IMR-90 (cell line): ENCODE measurements around the gene AGTPBP1. TPM values are rescaled to one million over a fixed set of nuclear protein-coding genes. Genes with fewer than 3 reads are reported as not detected.

ENCODE experiments used
- ATAC-seq: fragments of 200-7000 bp; cut with Tn5 transposase; 2 replicates; pipeline ENCODE4 v1.9.1; 2020; ENCODE audit warnings: low read depth, mild to moderate bottlenecking, moderate library complexity
- BruUV-seq: library from RNA; stranded (reverse); fragments of 400-500 nt; replicated peaks from 2 replicates; lab custom pipeline; 2021; lab: Mats Ljungman, UMichigan
- CTCF ChIA-PET: fragments of 300-600 bp; formaldehyde crosslinking; extraction: SDS; loops from one replicate; lab custom pipeline; 2021; ENCODE audit warnings: antibody characterized with exemption; lab: Yijun Ruan, JAX
- POLR2A ChIA-PET: fragments of 300-600 bp; sonication (Branson Sonifier 250); formaldehyde crosslinking; loops from one replicate; lab custom pipeline; 2022; ENCODE audit warnings: antibody characterized with exemption; ENCODE audit not compliant: unreplicated experiment; lab: Charles Lee
- DNase-seq: peaks from one replicate; pipeline ENCODE4 v3.0.0; 2013
- H2AFZ ChIP-seq: replicated peaks from 2 replicates; pipeline ENCODE3; 2013; ENCODE audit warnings: low read length, mild to moderate bottlenecking; ENCODE audit not compliant: poor library complexity
- H2AK5ac ChIP-seq: 2 replicates; pipeline ENCODE4 v1.6.1; 2013; ENCODE audit warnings: low read depth, low read length, inconsistent platforms
- H2AK9ac ChIP-seq: replicated peaks from 2 replicates; pipeline ENCODE3; 2013; ENCODE audit warnings: mild to moderate bottlenecking, low read depth, low read length, moderate library complexity; ENCODE audit not compliant: poor library complexity
- H2BK120ac ChIP-seq: 2 replicates; pipeline ENCODE4 v1.6.1; 2013; ENCODE audit warnings: low read depth, low read length, inconsistent platforms
- H2BK15ac ChIP-seq: 3 replicates; pipeline ENCODE4 v1.6.1; 2013; ENCODE audit warnings: low read depth, low read length, inconsistent platforms
- H2BK20ac ChIP-seq: 2 replicates; pipeline ENCODE4 v1.6.1; 2013; ENCODE audit warnings: low read depth, mild to moderate bottlenecking, inconsistent platforms, low read length, moderate library complexity
- H2BK5ac ChIP-seq: 2 replicates; pipeline ENCODE4 v1.6.1; 2013; ENCODE audit warnings: mild to moderate bottlenecking, low read depth, low read length, inconsistent platforms; ENCODE audit not compliant: poor library complexity, severe bottlenecking
- H3K14ac ChIP-seq: replicated peaks from 2 replicates; pipeline ENCODE4 v1.6.1; 2013; ENCODE audit warnings: low read depth, low read length, inconsistent platforms
- H3K18ac ChIP-seq: 2 replicates; pipeline ENCODE4 v1.6.1; 2013; ENCODE audit warnings: low read depth, low read length, control low read depth
- H3K23ac ChIP-seq: 2 replicates; pipeline ENCODE4 v1.6.1; 2013; ENCODE audit warnings: low read depth, low read length, inconsistent platforms
- H3K27ac ChIP-seq: 2 replicates; pipeline ENCODE4 v1.5.1; 2013; ENCODE audit warnings: mild to moderate bottlenecking, control low read depth, low read length; ENCODE audit not compliant: insufficient read depth
- H3K27me3 ChIP-seq: 2 replicates; pipeline ENCODE4 v1.6.1; 2013; ENCODE audit warnings: low read length; ENCODE audit not compliant: control insufficient read depth, insufficient read depth
- H3K36me3 ChIP-seq: 2 replicates; pipeline ENCODE4 v1.6.1; 2013; ENCODE audit warnings: low read length, mixed read lengths; ENCODE audit not compliant: control insufficient read depth, insufficient read depth
- H3K4ac ChIP-seq: 2 replicates; pipeline ENCODE4 v1.6.1; 2013; ENCODE audit warnings: low read depth, low read length, inconsistent platforms
- H3K4me1 ChIP-seq: 2 replicates; pipeline ENCODE4 v1.6.1; 2013; ENCODE audit warnings: low read length, mixed read lengths; ENCODE audit not compliant: control insufficient read depth, insufficient read depth
- H3K4me2 ChIP-seq: 2 replicates; pipeline ENCODE4 v1.6.1; 2013; ENCODE audit warnings: low read depth, mild to moderate bottlenecking, control low read depth, low read length, moderate library complexity
- H3K4me3 ChIP-seq: 2 replicates; pipeline ENCODE4 v1.5.1; 2013; ENCODE audit warnings: low read depth, mild to moderate bottlenecking, control low read depth, low read length, moderate library complexity; ENCODE audit not compliant: insufficient read depth
- H3K56ac ChIP-seq: 2 replicates; pipeline ENCODE4 v1.6.1; 2013; ENCODE audit warnings: low read length, inconsistent platforms; ENCODE audit not compliant: insufficient read depth; ENCODE audit errors: extremely low read depth
- H3K79me1 ChIP-seq, 2 experiments: 2 replicates each; pipeline ENCODE4 v1.6.1; 2013; ENCODE audit warnings: low read length in 2 of 2, inconsistent platforms in 1 of 2, low read depth in 1 of 2
- H3K9ac ChIP-seq: 2 replicates; pipeline ENCODE4 v1.6.1; 2013; ENCODE audit warnings: low read depth, low read length, control low read depth
- H3K9me1 ChIP-seq: 2 replicates; pipeline ENCODE4 v1.6.1; 2013; ENCODE audit warnings: low read length, inconsistent platforms; ENCODE audit not compliant: insufficient read depth
- H3K9me3 ChIP-seq: 2 replicates; pipeline ENCODE4 v1.6.1; 2013; ENCODE audit warnings: low read length; ENCODE audit not compliant: control insufficient read depth, insufficient read depth
- H4K20me1 ChIP-seq: 2 replicates; pipeline ENCODE4 v1.6.1; 2013; ENCODE audit warnings: low read length, inconsistent platforms; ENCODE audit not compliant: insufficient read depth
- H4K5ac ChIP-seq: 2 replicates; pipeline ENCODE4 v1.6.1; 2013; ENCODE audit warnings: mild to moderate bottlenecking, low read depth, low read length, control low read depth
- H4K8ac ChIP-seq, 2 experiments: 2 replicates each; pipeline ENCODE4 v1.6.1; 2013; ENCODE audit warnings: low read depth in 2 of 2, low read length in 2 of 2, control low read depth in 1 of 2, inconsistent platforms in 1 of 2
- H4K91ac ChIP-seq: 2 replicates; pipeline ENCODE4 v1.6.1; 2013; ENCODE audit warnings: low read depth, low read length, inconsistent platforms; ENCODE audit not compliant: insufficient read depth
- BHLHE40 ChIP-seq: fragments of 150-350 bp; IDR thresholded peaks from 2 replicates; pipeline ENCODE4 v1.6.1; 2016; ENCODE audit warnings: mild to moderate bottlenecking, low read depth, low read length
- CEBPB ChIP-seq: IDR thresholded peaks from 2 replicates; pipeline ENCODE4 v1.6.1; 2012; ENCODE audit warnings: low read depth, low read length, improper control_type of control experiment
- CHD1 ChIP-seq: IDR thresholded peaks from 2 replicates; pipeline ENCODE4 v1.6.1; 2012; ENCODE audit warnings: low read depth, low read length, improper control_type of control experiment
- FOS ChIP-seq: fragments of 150-350 bp; IDR thresholded peaks from 2 replicates; pipeline ENCODE4 v1.6.1; 2016; ENCODE audit warnings: low read depth, low read length
- MAFK ChIP-seq: IDR thresholded peaks from 2 replicates; pipeline ENCODE4 v1.6.1; 2012; ENCODE audit warnings: low read depth, low read length, improper control_type of control experiment
- MAZ ChIP-seq: IDR thresholded peaks from 2 replicates; pipeline ENCODE4 v1.6.1; 2012; ENCODE audit warnings: low read depth, mild to moderate bottlenecking, low read length, improper control_type of control experiment, moderate library complexity, borderline replicate concordance
- MXI1 ChIP-seq: IDR thresholded peaks from 2 replicates; pipeline ENCODE4 v1.6.1; 2012; ENCODE audit warnings: low read depth, mild to moderate bottlenecking, low read length, moderate library complexity, borderline replicate concordance
- NFE2L2 ChIP-seq: fragments of 150-350 bp; IDR thresholded peaks from 2 replicates; pipeline ENCODE4 v1.6.1; 2016; ENCODE audit warnings: low read depth, mild to moderate bottlenecking, low read length
- POLR2A ChIP-seq: IDR thresholded peaks from 2 replicates; pipeline ENCODE4 v1.6.1; 2012; ENCODE audit warnings: mild to moderate bottlenecking, low read depth, low read length
- RAD21 ChIP-seq: IDR thresholded peaks from 2 replicates; pipeline ENCODE4 v1.6.1; 2012; ENCODE audit warnings: low read length, improper control_type of control experiment
- RCOR1 ChIP-seq: IDR thresholded peaks from 2 replicates; pipeline ENCODE4 v1.6.1; 2012; ENCODE audit warnings: mild to moderate bottlenecking, low read length, improper control_type of control experiment; ENCODE audit not compliant: insufficient replicate concordance
- RFX5 ChIP-seq: IDR thresholded peaks from 2 replicates; pipeline ENCODE4 v1.8.0; 2012; ENCODE audit warnings: low read depth, mild to moderate bottlenecking, low read length, moderate library complexity
- SMC3 ChIP-seq: fragments of 150-350 bp; IDR thresholded peaks from 2 replicates; pipeline ENCODE4 v1.6.1; 2016; ENCODE audit warnings: low read depth, mild to moderate bottlenecking, antibody characterized with exemption, low read length, moderate library complexity
- WGBS, 2 experiments: methylation state at CpG; one replicate each; pipeline versions ENCODE4 v1.1.5 to v1.1.7; 2013; ENCODE audit warnings: missing lambda C conversion rate in 2 of 2; ENCODE audit not compliant: insufficient read length in 1 of 2; ENCODE audit errors: extremely low coverage in 2 of 2; 5-methylcytosine and 5-hydroxymethylcytosine counted together
- dilution Hi-C: fragments of 300-500 bp; cut with HindIII; formaldehyde crosslinking; loops from one replicate; pipeline ENCODE4 v1.14.3; 2018; ENCODE audit warnings: low sequenced_read_pairs; ENCODE audit not compliant: unreplicated experiment
- in situ Hi-C: fragments of 300-500 bp; cut with MboI; formaldehyde crosslinking; loops from 3 replicates; pipeline ENCODE4 v1.14.3; 2019; ENCODE audit warnings: low sequenced_read_pairs, inconsistent platforms, mixed read lengths
- intact Hi-C: fragments of 100-400 bp; cut with micrococcal nuclease; formaldehyde crosslinking; loops from 2 replicates; pipeline ENCODE4 v1.10.0; 2022
- polyA plus RNA-seq, 3 experiments: library from polyadenylated mRNA; depleted of rRNA; stranded (reverse); fragments of >200 nt; gene quantifications; 2 replicates each; pipeline ENCODE4 v1.2.3, GENCODE V29; 2012; ENCODE audit warnings: low replicate concordance in 1 of 3
- total RNA-seq: library from RNA; depleted of rRNA; stranded (reverse); fragments of >200 nt; gene quantifications from 2 replicates; pipeline ENCODE4 v1.2.3, GENCODE V29; 2012
- TF ChIP-seq, protein P1 (sequence below): conservative IDR thresholded peaks from 2 replicates; pipeline ENCODE4 v1.5.1; 2012; ENCODE audit warnings: mild to moderate bottlenecking, low read depth, low read length, improper control_type of control experiment
- TF ChIP-seq, protein P2 (sequence below): fragments of 150-350 bp; IDR thresholded peaks from 2 replicates; pipeline ENCODE4 v1.6.1; 2017; ENCODE audit warnings: mild to moderate bottlenecking, antibody characterized with exemption, low read length, low read depth
- TF ChIP-seq, protein P3 (sequence below): fragments of 150-350 bp; IDR thresholded peaks from 2 replicates; pipeline ENCODE4 v1.6.1; 2016; ENCODE audit warnings: low read depth, mild to moderate bottlenecking, low read length, moderate library complexity, borderline replicate concordance

Gene AGTPBP1
- total and polyA plus RNA-seq, 2 of the 4 experiments (the other 2 are of a cell fraction): 3.3 to 9.0 TPM

DNA sequence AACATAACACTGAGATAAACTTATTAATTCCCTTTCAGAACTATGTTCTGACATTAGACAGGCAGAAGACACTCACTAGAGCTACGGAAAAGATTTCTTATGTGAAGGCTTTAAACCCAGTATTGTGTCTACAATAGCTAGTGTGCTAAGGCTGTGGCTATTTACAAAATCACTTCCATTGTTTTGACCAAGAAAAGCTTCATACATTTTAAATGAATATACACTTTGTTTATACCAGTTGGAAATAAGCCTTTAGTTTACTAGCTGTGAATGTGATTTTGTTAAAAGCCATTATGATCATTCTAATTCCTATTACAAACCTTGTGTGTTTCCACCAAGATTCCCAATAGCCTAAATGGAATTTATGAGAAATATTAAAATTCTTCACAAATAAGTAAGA is 83.0 kb downstream of the AGTPBP1 start:
- dilution Hi-C loops (no loop called here), intact Hi-C loops (no loop called here), in situ Hi-C loops (no loop called here)
- CTCF ChIA-PET: no interaction called here
- no TSS peak for BruUV-seq
- Histone ChIP-seq H3K18ac (no peak overlapping the region), H2AK5ac (no peak overlapping the region), H3K9me3 (no peaks in the 10 kb centered on the region), H2BK5ac (no peak overlapping the region), H3K4me3 (no peak overlapping the region), H3K14ac (no peak overlapping the region), H3K27ac (no peak overlapping the region), H3K36me3 (no peaks in the 10 kb centered on the region), H3K27me3 (no peaks in the 10 kb centered on the region), H2BK15ac (no peak overlapping the region), H2AFZ (no peak overlapping the region), H3K56ac (no peak overlapping the region), H3K23ac (no peak overlapping the region), H3K9ac (no peak overlapping the region), H3K4me2 (no peak overlapping the region), H4K91ac (no peak overlapping the region), H4K20me1 (no peaks in the 10 kb centered on the region), H3K79me1 (no peaks in the 10 kb centered on the region), H3K4me1 (no peaks in the 10 kb centered on the region), H4K8ac (no peak overlapping the region), H2BK20ac (no peak overlapping the region), H2AK9ac (no peak overlapping the region), H2BK120ac (no peak overlapping the region), H4K5ac (no peak overlapping the region), H3K4ac (no peak overlapping the region), H3K9me1 (no peaks in the 10 kb centered on the region)
- POLR2A ChIA-PET: no interaction called here
- no peak for ATAC-seq
- DNase-seq: no peak
- WGBS, 2 experiments: no CpG with 5 or more reads among the region's 1 CpG
- TF ChIP-seq NFE2L2: no peak
- TF ChIP-seq, protein P1, sequence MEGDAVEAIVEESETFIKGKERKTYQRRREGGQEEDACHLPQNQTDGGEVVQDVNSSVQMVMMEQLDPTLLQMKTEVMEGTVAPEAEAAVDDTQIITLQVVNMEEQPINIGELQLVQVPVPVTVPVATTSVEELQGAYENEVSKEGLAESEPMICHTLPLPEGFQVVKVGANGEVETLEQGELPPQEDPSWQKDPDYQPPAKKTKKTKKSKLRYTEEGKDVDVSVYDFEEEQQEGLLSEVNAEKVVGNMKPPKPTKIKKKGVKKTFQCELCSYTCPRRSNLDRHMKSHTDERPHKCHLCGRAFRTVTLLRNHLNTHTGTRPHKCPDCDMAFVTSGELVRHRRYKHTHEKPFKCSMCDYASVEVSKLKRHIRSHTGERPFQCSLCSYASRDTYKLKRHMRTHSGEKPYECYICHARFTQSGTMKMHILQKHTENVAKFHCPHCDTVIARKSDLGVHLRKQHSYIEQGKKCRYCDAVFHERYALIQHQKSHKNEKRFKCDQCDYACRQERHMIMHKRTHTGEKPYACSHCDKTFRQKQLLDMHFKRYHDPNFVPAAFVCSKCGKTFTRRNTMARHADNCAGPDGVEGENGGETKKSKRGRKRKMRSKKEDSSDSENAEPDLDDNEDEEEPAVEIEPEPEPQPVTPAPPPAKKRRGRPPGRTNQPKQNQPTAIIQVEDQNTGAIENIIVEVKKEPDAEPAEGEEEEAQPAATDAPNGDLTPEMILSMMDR: no peak
- TF ChIP-seq SMC3: no peak
- no peak for TF ChIP-seq FOS
- TF ChIP-seq MAZ: no peak
- TF ChIP-seq MXI1: no peak
- TF ChIP-seq RFX5: no peak
- no peak for TF ChIP-seq MAFK
- TF ChIP-seq BHLHE40: no peak
- no peak for TF ChIP-seq RAD21
- no peak for TF ChIP-seq CEBPB
- no peak for TF ChIP-seq RCOR1
- no peak for TF ChIP-seq CHD1
- no peak for TF ChIP-seq POLR2A
- TF ChIP-seq, protein P2, sequence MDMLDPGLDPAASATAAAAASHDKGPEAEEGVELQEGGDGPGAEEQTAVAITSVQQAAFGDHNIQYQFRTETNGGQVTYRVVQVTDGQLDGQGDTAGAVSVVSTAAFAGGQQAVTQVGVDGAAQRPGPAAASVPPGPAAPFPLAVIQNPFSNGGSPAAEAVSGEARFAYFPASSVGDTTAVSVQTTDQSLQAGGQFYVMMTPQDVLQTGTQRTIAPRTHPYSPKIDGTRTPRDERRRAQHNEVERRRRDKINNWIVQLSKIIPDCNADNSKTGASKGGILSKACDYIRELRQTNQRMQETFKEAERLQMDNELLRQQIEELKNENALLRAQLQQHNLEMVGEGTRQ: no peak
- TF ChIP-seq, protein P3, sequence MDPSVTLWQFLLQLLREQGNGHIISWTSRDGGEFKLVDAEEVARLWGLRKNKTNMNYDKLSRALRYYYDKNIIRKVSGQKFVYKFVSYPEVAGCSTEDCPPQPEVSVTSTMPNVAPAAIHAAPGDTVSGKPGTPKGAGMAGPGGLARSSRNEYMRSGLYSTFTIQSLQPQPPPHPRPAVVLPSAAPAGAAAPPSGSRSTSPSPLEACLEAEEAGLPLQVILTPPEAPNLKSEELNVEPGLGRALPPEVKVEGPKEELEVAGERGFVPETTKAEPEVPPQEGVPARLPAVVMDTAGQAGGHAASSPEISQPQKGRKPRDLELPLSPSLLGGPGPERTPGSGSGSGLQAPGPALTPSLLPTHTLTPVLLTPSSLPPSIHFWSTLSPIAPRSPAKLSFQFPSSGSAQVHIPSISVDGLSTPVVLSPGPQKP: no peak
